ENCODE results near the gene AACS.

The AACS gene

DNA sequence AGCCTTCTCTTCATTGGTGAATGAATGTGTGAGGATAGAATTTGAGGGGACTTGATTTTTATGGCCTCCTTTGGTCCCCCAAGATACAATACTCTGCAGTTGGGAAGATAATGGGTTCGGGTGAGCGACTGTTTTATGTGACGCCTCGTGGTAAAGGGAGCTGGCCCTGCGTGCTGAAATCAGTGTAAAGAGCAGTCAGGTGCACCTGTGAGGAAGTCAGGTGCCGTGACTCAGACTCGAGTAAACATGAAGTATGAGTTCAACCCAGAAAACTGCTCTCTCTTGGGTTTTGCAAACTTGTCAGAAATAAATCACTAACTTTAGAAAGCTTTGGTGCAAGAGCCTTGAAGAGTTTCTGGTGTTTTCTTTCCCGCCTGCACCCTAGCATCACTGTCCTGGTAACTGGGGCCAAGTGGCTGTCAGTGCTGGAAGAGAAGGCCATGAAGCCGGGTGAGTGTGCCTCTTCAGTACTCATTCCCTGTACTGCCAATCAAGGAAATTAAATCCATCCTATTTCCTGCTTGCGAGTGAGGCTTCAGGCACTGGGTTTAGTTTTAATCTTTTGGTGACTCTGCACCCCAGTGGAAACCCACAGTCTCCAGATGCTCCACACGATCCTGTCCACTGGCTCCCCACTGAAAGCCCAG is 59.2 kb downstream of the AACS start:
- TF ChIP-seq, protein P1, sequence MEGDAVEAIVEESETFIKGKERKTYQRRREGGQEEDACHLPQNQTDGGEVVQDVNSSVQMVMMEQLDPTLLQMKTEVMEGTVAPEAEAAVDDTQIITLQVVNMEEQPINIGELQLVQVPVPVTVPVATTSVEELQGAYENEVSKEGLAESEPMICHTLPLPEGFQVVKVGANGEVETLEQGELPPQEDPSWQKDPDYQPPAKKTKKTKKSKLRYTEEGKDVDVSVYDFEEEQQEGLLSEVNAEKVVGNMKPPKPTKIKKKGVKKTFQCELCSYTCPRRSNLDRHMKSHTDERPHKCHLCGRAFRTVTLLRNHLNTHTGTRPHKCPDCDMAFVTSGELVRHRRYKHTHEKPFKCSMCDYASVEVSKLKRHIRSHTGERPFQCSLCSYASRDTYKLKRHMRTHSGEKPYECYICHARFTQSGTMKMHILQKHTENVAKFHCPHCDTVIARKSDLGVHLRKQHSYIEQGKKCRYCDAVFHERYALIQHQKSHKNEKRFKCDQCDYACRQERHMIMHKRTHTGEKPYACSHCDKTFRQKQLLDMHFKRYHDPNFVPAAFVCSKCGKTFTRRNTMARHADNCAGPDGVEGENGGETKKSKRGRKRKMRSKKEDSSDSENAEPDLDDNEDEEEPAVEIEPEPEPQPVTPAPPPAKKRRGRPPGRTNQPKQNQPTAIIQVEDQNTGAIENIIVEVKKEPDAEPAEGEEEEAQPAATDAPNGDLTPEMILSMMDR (IDR thresholded peaks at IDR 0.05; ENCODE audit: unreplicated experiment in 3 of 3), result no peak
- Mint-ChIP-seq H3K4me3 (no peak overlapping the region), H3K27me3 (ENCODE audit: low read depth) (no peaks in the 10 kb centered on the region), H3K27ac (no peak overlapping the region), H3K4me1 (no peaks in the 10 kb centered on the region), H3K9me3 (no peaks in the 10 kb centered on the region), H3K36me3 (ENCODE audit: low read depth) (peaks cover 65% of the 10 kb centered on the region)

DNA sequence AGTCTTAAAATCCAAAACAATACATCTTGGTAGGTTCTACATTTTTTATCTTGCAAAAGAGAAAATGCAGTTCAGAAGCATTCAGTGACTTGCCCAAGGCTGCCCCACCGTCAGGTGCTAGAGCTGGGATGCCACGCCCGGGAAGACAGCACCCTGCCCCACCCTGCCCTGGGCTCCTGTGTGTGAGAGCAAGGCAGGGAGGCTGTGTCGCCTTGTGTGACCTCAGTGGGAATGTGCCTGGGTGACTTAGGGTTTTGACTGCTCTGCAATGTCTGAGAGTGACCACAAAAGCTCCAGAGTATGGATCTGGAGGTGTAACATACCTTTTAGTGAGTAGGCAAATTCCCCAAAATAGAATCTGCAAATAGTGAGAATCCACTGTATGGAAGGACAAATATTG is 60.0 kb downstream of the AACS start:
- H3K27ac Mint-ChIP-seq, result no peak overlapping the region
- H3K27me3 Mint-ChIP-seq (ENCODE audit: low read depth), result no peaks in the 10 kb centered on the region
- H3K4me1 Mint-ChIP-seq, result no peaks in the 10 kb centered on the region
- H3K4me3 Mint-ChIP-seq, result no peak overlapping the region
- no peaks in the 10 kb centered on the region for H3K9me3 Mint-ChIP-seq
- TF ChIP-seq, protein P1 (IDR thresholded peaks at IDR 0.05; ENCODE audit: unreplicated experiment in 3 of 3), result no peak
- peaks cover 60% of the 10 kb centered on the region for H3K36me3 Mint-ChIP-seq (ENCODE audit: low read depth)

DNA sequence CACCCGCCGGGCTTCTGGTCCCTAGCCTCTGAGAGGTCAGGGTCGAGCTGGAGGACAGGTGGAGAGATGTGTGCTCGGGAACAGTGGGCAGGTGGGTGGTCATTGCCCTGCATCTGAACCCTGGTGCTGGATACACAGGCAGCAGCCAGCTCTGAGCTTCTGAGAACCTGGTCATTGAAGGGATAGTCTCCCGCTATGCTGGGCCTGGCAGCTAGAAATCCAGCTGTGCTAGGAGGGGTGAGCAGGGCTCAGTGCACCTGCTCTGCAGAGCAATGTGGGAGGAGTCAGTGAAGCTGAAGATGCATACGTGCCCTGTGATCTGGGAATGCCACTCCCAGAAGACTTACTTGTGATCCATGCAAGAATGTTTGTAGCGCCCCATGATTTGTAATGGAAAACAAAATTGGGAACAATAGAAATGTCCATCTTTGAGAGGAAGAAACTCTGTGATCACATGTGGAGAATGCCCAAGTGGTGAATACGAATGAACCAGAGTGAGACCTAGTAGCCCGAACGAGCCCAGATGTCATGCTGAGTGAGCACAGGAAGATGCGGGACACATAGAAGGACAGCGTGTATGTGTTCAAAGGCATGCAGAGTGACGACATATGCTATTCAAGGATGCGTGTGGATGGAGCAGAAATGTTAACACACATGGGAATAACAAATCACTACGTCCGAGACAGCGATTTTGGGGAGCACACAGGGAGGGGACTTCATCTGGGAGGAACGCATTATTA is 63.4 kb downstream of the AACS start:
- no peak overlapping the region for H3K4me3 Mint-ChIP-seq
- peaks cover 50% of the 10 kb centered on the region for H3K36me3 Mint-ChIP-seq (ENCODE audit: low read depth)
- TF ChIP-seq, protein P1 (IDR thresholded peaks at IDR 0.05; ENCODE audit: unreplicated experiment in 3 of 3), result no peak
- H3K27ac Mint-ChIP-seq, result no peak overlapping the region
- no peaks in the 10 kb centered on the region for H3K9me3 Mint-ChIP-seq
- H3K27me3 Mint-ChIP-seq (ENCODE audit: low read depth), result no peaks in the 10 kb centered on the region
- no peaks in the 10 kb centered on the region for H3K4me1 Mint-ChIP-seq

DNA sequence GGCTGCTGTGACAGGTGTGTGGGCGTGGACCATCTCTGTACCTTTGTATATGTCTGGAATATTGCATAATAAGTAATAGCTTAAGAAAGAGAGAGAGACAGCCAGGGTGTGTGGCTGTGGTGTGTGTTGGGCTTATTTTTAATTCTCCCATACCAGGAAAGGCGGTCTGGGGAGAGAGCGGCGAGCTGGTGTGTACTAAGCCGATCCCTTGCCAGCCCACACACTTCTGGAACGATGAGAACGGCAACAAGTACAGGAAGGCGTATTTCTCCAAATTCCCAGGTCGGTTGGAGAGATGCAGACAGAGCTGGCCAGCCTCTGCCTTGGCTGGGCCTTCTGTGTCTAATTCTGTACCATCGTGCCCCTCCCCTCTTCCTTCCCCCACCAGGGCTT is 63.9 kb downstream of the AACS start:
- Mint-ChIP-seq H3K4me3 (no peak overlapping the region), H3K27me3 (ENCODE audit: low read depth) (no peaks in the 10 kb centered on the region), H3K4me1 (no peaks in the 10 kb centered on the region), H3K36me3 (ENCODE audit: low read depth) (peaks cover 47% of the 10 kb centered on the region), H3K27ac (no peak overlapping the region), H3K9me3 (no peaks in the 10 kb centered on the region)
- TF ChIP-seq, protein P1 (IDR thresholded peaks at IDR 0.05; ENCODE audit: unreplicated experiment in 3 of 3), result no peak

DNA sequence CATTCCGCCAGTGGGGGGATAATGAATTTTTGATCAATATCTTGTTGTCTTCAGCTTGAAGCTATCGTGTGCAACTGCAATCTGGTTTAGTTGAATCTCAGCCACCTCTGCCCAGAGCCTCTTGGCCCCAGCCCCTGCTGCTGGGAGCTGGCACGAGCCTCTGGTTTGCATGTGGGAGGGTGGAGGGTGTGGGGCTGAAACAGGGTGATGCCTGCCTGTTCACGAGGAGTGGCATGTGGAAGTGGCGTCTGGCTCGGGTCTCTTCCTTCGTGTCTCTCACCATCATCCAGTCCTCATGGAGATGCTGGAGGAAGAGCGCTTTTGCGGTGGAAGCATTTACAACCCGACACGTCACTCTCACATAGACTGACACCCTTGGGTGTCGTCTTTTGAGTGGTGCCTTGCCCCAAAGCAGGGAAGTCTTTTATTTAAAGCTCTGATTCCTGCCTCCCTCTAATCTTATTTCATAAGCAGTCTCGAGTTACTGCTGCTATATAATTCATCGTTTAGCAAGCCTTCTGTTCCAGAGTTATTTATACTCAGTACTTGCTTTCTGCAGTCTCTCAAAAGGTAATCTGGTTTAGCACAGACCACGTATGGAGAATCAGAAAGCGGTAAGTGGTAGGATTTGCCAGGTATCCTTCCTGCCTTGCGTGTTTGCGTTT is 64.5 kb downstream of the AACS start:
- H3K4me3 Mint-ChIP-seq, result no peak overlapping the region
- H3K4me1 Mint-ChIP-seq, result no peaks in the 10 kb centered on the region
- no peaks in the 10 kb centered on the region for H3K9me3 Mint-ChIP-seq
- no peaks in the 10 kb centered on the region for H3K27me3 Mint-ChIP-seq (ENCODE audit: low read depth)
- TF ChIP-seq, protein P1 (IDR thresholded peaks at IDR 0.05; ENCODE audit: unreplicated experiment in 3 of 3), result no peak
- no peak overlapping the region for H3K27ac Mint-ChIP-seq
- H3K36me3 Mint-ChIP-seq (ENCODE audit: low read depth), result peaks cover 48% of the 10 kb centered on the region

All from nephron (organoid).